ENCODE data around the gene CYB561.

CYB561 gene

DNA sequence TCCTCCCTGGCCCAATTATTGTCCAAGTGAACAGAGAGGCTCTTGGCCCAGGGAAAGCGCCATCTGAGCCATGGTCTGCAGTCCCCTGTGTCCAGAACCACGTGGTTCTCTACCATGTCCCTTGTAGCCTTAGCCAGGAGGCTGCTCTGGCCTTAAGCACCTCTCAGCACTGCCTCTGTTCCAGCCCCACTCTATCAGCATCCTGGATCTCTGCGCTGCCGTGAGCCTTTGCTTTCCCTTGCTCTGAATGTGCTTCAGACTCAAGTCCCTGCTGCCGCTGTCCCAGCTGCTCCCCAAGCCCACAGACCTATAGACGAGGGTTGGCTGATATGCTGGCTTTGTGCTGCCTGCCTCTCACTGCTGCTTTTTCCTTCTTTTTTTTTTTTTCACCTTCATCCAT lies 33.9 kb downstream of the CYB561 start:
- no peak for DNase-seq (ENCODE audit: low read depth in 3 of 3)

DNA sequence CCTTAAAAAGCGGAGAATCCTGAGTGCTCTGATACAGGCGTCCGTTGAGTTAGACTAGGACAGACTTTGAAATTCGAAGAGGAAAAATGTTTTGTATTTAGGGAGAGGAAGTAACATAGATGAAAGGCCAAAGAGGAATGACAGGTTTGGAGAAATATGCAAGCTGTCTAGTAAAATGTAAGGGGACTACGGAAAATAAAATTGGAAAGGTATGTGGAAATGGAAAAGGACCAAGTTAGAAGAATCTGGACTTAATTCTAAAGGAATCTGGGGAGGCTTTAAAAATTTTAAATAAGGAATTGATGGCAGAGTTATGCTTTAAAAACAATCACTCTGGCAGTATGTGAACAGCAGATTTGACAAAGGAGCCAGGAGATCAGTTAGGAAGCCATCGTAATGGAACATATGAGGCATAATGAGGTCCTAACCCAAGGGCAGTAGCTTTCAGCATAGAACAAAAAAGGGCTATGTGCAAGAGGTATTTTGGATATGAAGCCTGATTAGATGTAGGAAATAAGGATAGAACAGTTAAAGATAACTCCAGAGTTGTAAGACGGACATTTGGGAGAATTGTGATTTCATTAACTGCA lies 38.3 kb downstream of the CYB561 start:
- no peak for DNase-seq (ENCODE audit: low read depth in 3 of 3)

DNA sequence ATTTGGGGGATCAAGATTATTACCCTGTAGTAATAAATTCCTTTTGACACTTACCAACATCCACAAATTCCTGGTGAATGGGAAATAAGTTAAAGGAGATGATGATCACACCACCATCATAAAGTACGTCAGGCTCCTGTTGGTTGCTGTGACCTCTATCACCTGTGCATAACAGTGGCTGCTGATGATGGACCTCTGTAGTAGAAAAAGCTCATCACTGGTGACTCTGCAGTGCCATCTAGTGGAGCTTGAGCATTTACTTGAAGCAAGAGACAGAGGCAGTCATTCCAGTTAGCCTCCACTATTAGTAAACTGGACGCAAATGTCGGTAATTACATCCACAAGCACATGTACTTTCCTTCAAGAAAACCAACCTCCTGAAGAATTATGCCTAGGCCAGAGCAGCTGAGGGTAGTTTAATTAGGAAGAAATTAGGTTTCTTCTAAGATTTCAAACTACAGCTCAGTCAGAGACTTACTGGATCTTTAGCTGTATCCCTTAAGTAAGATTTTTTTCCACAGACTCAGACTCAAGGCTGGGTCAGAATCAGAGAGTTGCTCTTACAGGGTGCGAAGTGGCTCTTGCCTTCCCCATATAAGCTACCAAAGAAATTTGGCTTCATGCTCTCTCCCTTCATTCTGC lies 39.3 kb downstream of the CYB561 start:
- DNase-seq (ENCODE audit: low read depth in 3 of 3): peak in 2 of 3 experiments; percentile 17 to 34

DNA sequence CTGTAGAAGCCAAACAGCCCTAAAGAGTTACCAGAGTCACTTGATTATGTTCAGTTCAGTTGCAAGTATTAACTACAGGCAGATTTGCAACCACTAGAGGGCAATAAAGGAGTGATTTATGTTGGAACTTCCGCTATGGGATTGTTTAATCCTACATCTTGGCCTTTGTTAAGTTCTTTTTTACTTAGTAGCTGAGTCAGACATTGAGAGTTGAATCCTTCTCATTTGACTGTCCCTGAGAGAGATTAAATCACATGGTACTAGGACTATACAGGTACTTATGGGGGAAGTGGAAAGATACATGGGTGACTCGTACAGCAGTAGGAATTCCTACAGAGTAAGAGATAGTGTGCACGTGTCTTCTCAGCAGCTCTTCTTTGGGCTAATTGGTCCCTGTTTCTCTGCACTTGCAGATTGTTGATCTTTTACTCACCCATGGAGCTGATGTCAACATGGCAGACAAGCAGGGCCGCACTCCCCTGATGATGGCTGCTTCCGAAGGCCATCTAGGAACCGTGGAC lies 40.3 kb downstream of the CYB561 start:
- no peak for DNase-seq (ENCODE audit: low read depth in 3 of 3)

DNA sequence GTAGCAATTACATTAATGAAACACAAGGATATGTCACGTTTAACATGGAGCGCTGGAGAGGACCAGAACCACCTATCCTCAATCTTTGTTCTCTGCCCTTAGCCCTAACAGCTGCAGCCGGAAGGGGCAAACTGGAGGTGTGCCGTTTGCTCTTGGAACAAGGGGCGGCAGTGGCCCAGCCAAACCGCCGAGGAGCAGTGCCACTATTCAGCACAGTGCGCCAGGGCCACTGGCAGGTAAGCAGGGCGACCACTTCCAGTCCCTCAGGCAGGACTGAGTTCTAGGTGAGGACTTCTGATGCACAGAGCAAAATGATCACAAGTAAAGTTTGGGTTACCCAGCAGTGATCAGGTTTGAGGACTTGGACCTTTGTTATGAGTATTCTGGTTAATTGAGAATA lies 41.1 kb downstream of the CYB561 start:
- DNase-seq (ENCODE audit: low read depth in 3 of 3): no peak

DNA sequence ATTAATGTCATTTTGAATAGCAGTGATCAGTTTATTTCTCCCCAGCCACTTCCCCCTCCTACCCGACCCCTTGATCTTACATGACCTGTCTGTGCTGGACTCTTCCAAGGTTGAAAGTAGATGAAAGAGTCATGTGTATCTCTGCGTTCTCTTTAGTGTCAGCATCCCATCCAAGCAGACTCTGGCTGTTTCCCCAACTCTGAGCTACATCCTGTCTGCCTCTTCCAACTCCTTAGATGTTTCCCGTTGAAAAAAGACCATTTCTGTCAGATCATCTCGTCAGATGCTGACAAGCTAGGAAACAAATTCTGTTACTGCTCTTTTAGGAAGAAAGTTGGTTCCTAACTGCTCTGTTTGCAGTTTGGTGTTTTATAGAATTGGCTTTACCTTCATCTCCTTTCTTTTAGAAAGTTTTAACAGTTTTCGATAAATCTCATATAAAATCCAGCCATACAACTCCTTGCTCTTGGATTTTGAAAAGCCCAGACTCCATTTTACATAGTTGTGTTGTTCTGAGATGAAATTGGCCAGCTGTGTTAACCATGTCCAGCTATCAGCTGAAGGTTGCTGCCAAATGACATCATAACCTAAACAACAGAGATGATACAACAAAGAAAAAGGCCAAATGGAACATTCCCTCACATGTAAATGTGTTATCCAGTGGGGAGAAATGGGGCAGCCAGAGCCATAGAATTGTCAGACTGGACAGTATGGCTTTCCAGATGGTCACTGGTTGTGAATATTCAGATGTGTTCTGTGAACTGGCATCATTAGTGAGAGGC lies 43.5 kb downstream of the CYB561 start:
- no peak for DNase-seq (ENCODE audit: low read depth in 3 of 3)

DNA sequence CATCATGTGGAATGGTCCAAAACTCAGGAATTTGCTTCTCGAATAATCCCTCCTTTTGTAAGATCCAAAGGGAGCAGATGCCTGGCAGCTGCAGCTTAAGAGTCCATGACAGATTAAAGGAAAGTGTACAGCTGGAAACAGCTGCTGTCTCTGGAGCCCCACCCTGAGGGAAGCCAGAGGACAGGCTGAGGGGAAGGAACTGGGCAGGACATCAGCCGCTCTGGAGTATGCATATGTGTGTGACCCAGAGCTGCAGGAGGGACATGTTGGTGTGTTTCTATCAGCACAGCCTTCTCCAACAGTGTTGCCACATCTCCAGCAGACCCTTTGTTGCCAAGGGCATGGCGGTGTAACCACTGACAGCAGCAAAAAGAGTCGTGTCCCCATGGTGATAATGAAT lies 46.2 kb downstream of the CYB561 start:
- no peak for DNase-seq (ENCODE audit: low read depth in 3 of 3)

DNA sequence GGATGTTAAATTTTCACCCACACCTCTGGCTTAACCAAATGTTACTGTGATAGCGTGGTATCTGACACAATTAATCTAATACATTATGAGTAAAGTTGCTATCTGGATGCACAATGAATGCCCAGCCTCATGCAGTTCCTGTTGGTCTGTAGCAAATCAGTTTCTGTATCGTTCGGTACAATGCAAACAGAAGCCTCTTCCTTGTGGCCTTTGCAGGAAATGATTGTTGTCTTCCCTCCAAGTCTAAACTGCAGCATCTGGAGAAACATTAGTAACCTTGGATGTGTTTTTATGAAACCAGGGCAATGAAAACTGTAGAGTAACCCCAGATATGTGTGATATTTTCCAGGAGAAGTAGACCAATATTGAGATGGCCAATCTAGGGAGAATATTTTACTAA lies 46.8 kb downstream of the CYB561 start:
- DNase-seq (ENCODE audit: low read depth in 3 of 3): no peak

DNA sequence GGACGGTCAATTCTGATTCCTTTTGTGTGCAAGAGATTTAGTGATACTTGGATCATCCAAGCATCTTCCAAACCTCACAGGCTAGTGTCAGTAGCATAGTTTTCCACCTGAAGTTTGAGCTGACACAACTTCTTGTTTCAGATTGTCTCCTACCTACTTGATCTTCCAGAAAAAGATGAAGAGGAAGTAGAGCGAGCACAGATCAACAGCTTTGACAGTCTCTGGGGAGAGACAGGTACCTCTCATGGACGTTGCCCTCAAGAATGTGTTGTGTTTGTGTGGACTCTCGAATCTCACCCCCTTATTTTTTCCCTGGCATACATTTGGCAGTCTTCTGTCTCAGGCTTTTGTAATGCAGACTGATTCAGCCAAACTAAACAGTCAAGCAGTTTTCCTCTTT lies 47.4 kb downstream of the CYB561 start:
- no peak for DNase-seq (ENCODE audit: low read depth in 3 of 3)

DNA sequence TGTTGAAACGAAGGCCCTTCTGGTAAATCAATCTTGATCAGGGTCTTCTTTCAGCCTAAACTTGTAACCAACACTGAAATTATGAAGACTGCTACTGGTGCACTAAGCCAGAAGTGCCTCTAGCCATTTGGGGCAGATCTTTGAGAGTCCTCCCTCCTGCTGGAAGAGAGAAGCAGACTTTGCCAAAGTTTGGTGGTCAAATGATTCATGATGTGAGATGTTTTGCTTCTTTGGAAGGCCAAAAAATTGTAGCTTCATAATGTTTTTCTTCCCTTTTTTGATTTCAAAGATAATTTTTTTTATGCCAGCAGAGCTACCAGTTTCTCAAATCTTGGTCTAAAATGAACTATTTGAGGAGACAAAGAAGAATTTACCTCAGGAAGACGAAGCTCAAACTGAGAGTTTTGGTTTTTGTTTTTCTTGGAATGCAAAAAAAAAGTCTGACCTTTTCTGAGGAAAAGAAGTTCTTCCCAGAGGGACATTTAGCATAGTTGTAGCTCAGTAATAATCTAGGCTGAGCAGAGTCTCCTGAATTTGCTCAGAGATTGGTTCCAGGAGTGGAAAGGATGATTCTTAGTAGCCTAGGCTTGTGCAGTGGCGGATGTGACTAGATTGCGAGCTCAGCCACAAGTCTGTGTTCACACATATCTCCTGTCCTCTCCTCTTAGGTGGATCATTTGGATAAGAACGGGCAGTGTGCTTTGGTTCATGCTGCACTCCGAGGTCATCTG lies 50.9 kb downstream of the CYB561 start:
- no peak for DNase-seq (ENCODE audit: low read depth in 3 of 3)

DNA sequence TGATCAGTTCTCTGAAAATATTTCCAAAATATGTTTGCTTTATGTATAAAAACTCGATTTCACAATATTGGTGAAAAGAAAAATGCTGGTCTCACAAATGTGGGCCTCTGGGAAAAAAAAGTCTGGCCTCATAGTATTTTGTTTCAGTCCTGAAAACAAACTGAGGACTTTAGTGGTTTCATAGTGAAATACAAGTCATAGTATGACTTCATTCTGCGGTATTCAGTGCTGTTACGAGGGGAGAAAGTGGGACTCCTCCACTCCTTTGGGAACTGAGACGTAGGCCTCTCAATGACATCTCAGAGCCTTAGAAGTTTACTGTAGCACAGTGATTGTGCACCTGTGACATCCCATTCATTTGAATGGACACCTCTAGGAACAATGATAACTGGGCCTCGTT lies 56.0 kb downstream of the CYB561 start:
- DNase-seq (ENCODE audit: low read depth in 3 of 3): no peak

DNA sequence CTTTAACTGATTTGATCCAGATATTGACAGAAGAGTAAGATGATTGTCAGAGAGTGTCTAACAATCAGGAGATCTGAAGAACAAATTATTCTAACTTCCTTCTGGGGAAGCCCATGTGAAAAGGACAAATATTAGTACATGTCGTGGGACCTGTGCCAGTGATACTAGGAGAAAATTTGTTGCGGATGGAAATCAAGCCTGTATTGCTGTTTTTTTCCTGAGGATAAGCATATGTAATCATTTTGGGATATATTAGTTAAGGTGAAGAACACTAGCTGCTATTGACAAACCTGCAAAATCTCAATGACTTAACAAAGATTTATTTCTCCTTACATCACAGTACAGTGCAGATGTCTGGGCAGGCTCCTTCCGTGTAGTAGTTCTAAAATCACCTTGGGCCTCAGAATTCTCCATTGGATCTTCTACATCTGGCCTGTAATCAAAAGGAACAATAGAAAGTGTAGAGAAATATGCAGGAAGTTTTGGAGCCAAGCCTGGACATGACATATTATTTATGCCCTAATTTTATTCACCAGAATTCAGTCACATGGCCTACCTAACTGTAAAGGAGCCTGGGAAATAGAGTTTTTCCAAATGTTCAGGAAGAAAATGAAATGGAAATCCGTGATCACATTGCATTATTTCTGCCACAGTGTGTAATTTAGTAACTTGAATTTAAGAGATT lies 58.3 kb downstream of the CYB561 start:
- DNase-seq (ENCODE audit: low read depth in 3 of 3): no peak

DNA sequence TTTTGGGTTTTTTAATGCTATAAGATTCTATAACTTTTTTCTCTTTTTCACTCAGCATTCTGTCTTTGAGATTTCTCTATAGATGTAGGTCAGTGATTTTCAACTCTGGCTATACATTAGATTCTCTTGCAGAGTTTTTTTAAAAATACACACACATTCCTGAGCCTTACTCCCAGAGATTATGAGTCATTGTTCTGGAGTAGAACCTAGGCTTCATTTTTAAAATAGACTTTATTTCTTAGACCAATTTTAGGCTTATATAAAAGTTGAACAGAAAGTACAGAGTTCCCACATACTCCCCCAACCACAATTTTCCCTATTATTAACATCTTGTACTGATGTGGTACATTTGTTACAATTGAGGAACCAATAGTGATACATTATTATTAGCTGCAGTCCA lies 63.3 kb downstream of the CYB561 start:
- DNase-seq (ENCODE audit: low read depth in 3 of 3): no peak

All from stimulated activated CD4-positive, alpha-beta T cell treated with anti-CD3 and anti-CD28 coated beads, TNF-alpha, amount 100 ng/mL, for 4 hours (primary cell).